NCI-H526 treated with DMSO at 0.1 percent for 48 hours (cell line): Measurements from ENCODE around the gene RASGRF1.
"Not testable (repeated sequence)": the region's sequence is repeated elsewhere in the genome, so short reads cannot be mapped to it uniquely, and the experiment has no call there.

Experiments
- DNase-seq: peaks from one replicate; lab custom pipeline; 2025; lab: John Stamatoyannopoulos, UW

The RASGRF1 gene

GRCh38 chr15:78931439-78932257 lies 158.9 kb downstream of the RASGRF1 start:
- DNase-seq: no peak

- DNase-seq: no peak
Measured at GRCh38 chr15:78930577-78931388, 159.8 kb downstream of the RASGRF1 start.

DNA sequence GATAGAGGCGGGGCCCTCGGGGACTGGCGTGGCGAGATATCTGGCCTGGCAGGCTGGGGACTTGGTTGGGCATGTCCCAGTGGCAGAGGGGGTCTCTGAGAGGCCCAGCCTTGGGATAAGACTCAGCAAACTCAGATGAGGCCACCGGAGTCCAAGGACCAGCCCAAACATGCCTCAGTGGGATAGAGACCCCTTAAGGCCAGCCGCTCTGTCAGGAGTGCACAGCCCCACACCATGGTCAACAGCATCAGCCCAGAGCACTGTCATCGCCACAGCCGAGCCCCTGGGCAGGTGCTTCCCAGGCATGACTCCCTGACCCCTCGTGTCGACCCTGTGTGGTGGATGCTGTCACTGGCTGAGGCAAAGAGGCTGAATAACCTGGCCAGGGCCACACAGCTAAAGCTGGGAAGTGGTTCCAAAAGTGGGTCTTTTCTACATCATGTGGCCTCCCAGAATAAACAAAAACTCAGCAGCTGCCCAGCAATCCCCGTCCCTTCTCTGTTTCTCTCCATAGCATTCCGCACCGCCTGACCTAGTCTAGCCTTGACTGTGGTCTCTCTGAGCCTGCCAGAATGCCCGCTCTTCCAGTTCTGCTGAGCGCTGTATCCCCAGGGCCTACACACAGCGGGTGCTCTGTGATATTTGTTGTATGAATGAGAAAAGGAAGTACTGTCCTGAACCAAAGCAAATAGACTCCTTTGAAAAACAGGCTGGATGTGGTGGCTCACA lies 160.9 kb downstream of the RASGRF1 start:
- DNase-seq: no peak

GRCh38 chr15:78928616-78929093 lies 161.9 kb downstream of the RASGRF1 start:
- DNase-seq: no peak

DNA sequence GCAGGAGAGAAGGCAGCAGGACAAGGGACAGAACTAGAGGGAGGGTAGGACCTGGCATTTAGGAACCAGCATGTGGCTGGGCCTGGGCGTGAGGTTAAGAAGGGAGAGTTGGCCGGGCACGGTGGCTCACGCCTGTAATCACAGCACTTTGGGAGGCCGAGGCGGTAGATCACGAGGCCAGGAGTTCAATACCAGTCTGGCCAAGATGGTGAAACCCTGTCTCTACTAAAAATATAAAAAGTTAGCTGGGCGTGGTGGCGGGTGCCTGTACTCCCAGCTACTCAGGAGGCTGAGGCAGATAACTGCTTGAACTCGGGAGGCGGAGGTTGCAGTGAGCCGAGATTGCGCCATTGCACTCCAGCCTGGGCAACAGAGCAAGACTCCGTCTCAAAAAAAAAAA lies 162.4 kb downstream of the RASGRF1 start:
- DNase-seq: not testable (repeated sequence)

GRCh38 chr15:78927077-78927790 lies 163.3 kb downstream of the RASGRF1 start:
- DNase-seq: no peak

DNA sequence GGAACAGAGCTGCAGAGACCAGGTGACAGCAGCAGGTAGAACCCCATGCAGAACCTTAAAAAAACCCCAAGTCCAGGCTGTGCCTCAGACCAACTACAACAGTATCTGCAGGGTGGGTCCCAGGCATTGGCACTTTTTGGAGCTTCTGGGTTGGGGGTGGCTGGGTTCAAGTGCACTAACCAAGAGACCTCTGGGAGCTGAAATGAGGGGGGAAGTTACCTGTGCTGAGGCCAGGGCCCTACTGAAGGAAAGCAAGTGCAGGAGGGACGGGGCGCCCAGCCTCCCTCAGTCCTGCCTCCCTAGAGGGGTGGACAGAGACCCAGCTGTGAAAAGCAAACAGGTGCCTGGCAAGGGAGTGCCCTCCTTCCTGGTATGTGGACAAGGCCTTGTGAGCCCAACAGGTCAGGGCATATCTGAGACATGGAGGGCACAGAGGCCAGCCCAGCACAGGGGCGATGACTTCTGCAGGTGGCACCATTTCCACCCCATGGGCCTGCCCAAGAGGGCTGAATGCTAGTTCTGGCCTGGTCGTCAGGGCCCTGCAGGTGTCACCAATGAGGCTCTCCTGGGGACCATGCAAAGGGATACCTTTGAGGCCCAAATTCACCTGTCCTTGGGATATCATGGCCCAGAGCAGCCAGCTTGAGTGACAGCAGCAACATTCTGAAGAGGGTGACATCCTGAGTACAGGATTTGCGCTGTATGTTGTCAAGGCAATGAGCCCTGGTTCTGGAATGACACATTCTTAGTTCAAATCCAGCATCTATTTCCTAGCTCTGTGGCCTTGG lies 164.4 kb downstream of the RASGRF1 start:
- no peak for DNase-seq

DNA sequence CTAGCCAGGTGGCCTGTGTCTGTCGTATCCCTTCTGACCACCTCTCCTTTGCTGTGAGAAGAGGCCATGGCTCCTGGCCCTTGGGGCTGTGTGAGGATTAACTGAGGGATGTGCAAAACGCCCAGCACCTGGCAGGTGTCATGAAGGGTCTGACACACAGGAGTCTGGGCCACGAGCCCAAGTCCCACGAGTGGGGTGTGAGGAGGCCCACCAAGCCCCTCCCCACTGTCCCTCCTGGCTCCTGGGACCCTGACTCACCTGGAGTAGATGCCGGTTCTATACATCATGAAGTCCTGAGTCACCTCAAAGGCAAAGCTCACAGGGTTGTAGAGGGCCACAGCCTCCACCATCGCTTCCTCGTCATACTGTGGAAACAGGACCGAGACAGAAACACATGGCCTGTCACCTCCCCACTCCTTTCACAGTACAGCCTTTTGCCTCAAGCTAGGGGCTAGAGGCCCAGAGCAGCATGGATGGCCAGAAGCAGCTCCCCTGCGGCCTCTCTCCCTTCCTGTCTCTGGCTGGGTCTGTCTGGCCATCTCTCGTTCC lies 165.4 kb downstream of the RASGRF1 start:
- no peak for DNase-seq

GRCh38 chr15:78923480-78924360 lies 166.9 kb downstream of the RASGRF1 start:
- no peak for DNase-seq

GRCh38 chr15:78923015-78923414 lies 167.6 kb downstream of the RASGRF1 start:
- no peak for DNase-seq

- no peak for DNase-seq
Measured at GRCh38 chr15:78922527-78922926, 168.1 kb downstream of the RASGRF1 start.

DNA sequence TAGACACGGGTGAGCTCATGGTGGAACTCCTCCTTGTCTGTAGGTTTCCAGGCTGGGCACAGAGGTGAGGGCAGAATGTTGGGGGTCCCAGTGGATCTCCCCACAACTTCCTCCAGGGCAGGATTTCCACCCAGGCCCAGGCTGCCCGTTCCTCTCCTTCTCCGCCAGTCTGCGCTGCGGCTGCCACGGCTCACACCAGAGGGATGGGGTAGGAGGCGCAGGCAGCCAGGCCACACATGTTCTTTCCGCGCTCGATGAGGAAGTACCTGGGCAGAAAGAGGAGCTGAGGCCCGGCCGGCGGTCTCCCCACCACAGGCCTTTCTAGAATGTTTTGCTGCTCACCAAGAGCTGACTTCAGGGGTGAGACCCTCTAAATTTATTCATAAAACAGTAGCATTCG lies 168.6 kb downstream of the RASGRF1 start:
- no peak for DNase-seq

- DNase-seq: no peak
Measured at GRCh38 chr15:78921517-78921916, 169.1 kb downstream of the RASGRF1 start.

DNA sequence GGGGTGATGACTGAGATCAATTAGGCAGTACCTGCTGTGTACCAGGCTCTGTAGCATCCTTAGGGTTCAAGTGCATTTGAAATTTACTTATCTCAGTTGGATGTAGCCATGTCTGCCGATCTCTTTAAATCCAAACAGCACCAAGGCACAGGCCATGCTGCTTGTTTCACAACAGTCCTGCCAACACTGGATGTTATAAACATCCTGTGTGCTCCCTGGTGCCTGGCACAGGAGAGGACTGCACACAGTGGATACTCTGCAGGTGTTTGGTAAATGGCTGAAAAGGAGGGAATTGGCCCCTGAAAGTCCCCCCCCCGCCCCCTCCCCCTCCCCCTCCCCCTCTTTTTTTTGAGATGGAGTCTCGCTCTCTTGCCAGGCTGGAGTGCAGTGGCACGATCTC lies 172.7 kb downstream of the RASGRF1 start:
- no peak for DNase-seq

GRCh38 chr15:78916088-78916487 lies 174.5 kb downstream of the RASGRF1 start:
- no peak for DNase-seq

- DNase-seq: no peak
Measured at GRCh38 chr15:78915341-78916087, 175.1 kb downstream of the RASGRF1 start.

- no peak for DNase-seq
Measured at GRCh38 chr15:78914027-78914764, 176.4 kb downstream of the RASGRF1 start.

DNA sequence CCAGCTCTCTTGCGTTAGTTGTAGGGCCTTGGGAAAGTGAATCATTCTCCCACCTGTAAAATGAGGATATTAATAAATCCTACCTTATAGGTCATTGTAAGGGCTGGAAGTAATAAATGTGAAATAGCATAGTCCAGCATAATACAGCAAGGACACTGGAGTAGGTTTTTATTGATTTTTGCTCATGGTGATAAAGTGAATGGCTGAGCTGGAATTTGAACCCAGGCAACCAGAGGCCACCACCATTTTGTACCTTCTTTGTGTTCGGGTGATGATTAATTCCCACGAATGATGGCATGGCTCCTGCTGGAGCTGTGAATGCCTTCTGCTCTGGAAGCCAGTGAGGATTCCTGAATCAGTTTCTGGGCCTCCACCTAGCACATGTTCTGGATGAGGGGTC lies 177.6 kb downstream of the RASGRF1 start:
- no peak for DNase-seq
